GM12874 (cell line): ENCODE data around the gene RNF125.

Experiments
- CTCF ChIP-seq: IDR thresholded peaks from 2 replicates; pipeline ENCODE4 v1.5.1; 2011; ENCODE audit warnings: low read depth, mild to moderate bottlenecking, control low read depth, low read length, moderate library complexity; ENCODE audit not compliant: insufficient read depth

The RNF125 gene

DNA sequence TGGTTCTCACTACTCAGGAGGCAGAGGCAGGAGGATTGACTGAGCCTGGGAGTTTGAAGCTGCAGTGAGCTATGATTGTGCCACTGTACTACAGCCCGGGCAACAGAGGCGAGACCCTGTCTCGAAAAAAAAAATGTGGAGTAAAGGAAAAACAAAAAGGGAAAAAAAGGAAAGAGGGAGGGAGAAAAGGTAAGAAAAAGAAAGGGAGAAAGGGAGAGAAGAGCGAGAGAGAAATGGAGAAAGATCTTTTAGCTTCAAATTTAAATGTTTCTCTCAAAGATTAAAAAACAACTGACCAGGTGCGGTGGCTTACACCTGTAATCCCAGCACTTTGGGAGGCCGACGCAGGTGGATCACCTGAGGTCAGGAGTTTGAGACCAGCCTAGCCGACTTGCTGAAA is 65.2 kb downstream of the RNF125 start:
- TF ChIP-seq CTCF, result no peak

DNA sequence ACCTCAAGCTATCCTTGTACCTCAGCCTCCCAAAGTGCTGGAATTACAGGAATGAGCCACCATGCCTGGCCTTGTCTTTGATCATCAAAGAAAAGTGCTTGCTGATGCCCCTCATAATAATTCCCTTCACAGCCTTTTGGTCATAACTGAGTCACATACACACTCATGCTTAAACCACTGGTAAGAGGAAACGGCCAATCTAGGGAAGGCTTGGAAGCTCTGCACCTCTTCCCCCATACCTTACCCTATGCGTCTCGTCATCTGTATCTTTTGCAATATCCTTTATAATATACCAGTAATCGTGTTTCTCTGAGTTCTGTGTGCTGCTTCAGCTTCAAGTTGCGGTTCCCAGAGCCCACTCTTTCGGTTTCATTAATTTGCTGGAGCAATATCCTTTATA is 68.3 kb downstream of the RNF125 start:
- no peak for TF ChIP-seq CTCF

- no peak for TF ChIP-seq CTCF
Observed at GRCh38 chr18:32091325-32091723, 72.7 kb downstream of the RNF125 start.

DNA sequence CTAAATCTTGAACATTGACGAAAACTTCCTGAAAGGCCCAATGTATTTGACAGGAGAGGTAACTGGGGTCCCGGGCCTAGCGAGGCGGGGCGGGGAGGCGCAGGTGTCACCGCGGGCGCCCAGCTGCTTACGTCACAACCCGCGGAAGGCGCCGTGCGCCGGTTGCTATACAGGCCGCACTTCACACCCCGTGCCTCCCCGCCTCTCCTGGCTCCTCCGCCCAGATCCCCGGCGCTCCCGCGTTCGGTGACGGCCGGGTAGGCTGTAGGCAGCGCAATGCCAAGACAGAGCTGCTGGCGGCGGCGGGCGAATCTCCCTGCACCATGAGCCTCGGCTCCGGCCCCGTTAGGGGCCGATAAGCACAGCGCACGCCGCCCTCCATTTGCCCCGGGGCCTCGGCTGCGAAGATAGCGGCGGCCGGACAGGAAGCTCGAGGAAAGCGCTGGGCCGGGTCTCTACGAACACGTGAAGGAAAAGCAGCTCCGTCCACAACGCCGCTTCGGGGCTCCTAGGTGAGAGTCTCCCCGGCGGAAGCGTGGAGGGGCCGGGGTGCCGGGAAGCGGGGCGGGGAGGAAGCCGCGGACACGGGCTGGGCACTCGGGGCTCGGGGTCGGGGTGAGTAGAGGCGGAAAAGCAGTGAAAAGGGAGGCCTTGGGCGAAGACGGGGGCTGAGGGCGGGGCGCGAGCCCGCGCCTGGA is 73.2 kb downstream of the RNF125 start, which contains the start of gene RNF138:
Gene RNF138, plus strand, starts transcription at position 151 of the 698 bp plus-strand sequence. CDS start 903 bp downstream, outside the sequence.
- no peak for TF ChIP-seq CTCF

GRCh38 chr18:32092422-32093101 is 73.9 kb downstream of the RNF125 start:
- no peak for TF ChIP-seq CTCF

GRCh38 chr18:32093102-32093511 is 74.5 kb downstream of the RNF125 start:
- no peak for TF ChIP-seq CTCF

GRCh38 chr18:32093523-32093922 is 74.9 kb downstream of the RNF125 start:
- TF ChIP-seq CTCF, result no peak
